ENCODE data around the gene LHX6. TPM values are rescaled to one million over a fixed set of nuclear protein-coding genes. Genes with fewer than 3 reads are reported as not detected.
A peak's percentile ranks its signal among the peaks of the same experiment; 100 is the strongest.

The LHX6 gene
- total and polyA plus RNA-seq, 2 of the 4 experiments (the other 2 are of a cell fraction): under 0.01 to 0.05 TPM

- ChIA-PET CTCF (interaction anchor here (0.6 kb wide), 1 partner anchor 652 kb away, joined by 3 read pairs; no protein-coding TSS in a partner anchor), POLR2A (ENCODE audit: unreplicated experiment) (no interaction called here)
- H3K4me1 ChIP-seq (ENCODE audit: control insufficient read depth, insufficient read depth, low read length): no peaks in the 10 kb centered on the region
- H2BK20ac ChIP-seq (ENCODE audit: low read depth, low read length): no peak overlapping the region
- H2AFZ ChIP-seq (replicated peaks; ENCODE audit: low read length, poor library complexity): no peak overlapping the region
- H3K27ac ChIP-seq (ENCODE audit: insufficient read depth, low read length): no peak overlapping the region
- no CpG with 5 or more reads among the region's 5 CpGs for WGBS, 2 experiments (ENCODE audit: extremely low coverage in 2 of 2, insufficient read length in 1 of 2)
- no peak overlapping the region for H3K18ac ChIP-seq (ENCODE audit: low read depth, low read length)
- ATAC-seq (ENCODE audit: low read depth) (no peak), DNase-seq (no peak)
- no peak overlapping the region for H2AK9ac ChIP-seq (replicated peaks; ENCODE audit: low read depth, low read length, poor library complexity)
- no TSS peak for BruUV-seq (replicated peaks)
- no peaks in the 10 kb centered on the region for H3K36me3 ChIP-seq (ENCODE audit: control insufficient read depth, insufficient read depth, low read length)
- H2AK5ac ChIP-seq (ENCODE audit: low read depth, low read length): no peak overlapping the region
- intact Hi-C loops (cut with micrococcal nuclease) (no loop called here), in situ Hi-C loops (cut with MboI; ENCODE audit: low sequenced_read_pairs) (no loop called here), dilution Hi-C loops (cut with HindIII; ENCODE audit: low sequenced_read_pairs, unreplicated experiment) (no loop called here)
- no peak overlapping the region for H2BK5ac ChIP-seq (ENCODE audit: low read depth, low read length, poor library complexity, severe bottlenecking)
- no peak overlapping the region for H3K4ac ChIP-seq (ENCODE audit: low read depth, low read length)
- H3K9ac ChIP-seq (ENCODE audit: low read depth, low read length): no peak overlapping the region
- no peak overlapping the region for H4K8ac ChIP-seq (ENCODE audit: low read depth in 2 of 2, low read length in 2 of 2)
- peaks cover 34% of the 10 kb centered on the region for H3K27me3 ChIP-seq (ENCODE audit: control insufficient read depth, insufficient read depth, low read length)
- H4K20me1 ChIP-seq (ENCODE audit: insufficient read depth, low read length): no peaks in the 10 kb centered on the region
- no peak overlapping the region for H3K4me2 ChIP-seq (ENCODE audit: low read depth, low read length)
- TF ChIP-seq USF2 (IDR thresholded peaks at IDR 0.05; ENCODE audit: low read depth, low read length) (no peak), CTCF (conservative IDR thresholded peaks at IDR 0.05; ENCODE audit: low read depth, low read length) (0 out of 2 replicates have a peak, but pooled peaks have one; percentile 4)
- no peak overlapping the region for H3K4me3 ChIP-seq (ENCODE audit: insufficient read depth, low read depth, low read length)
- H2BK15ac ChIP-seq (ENCODE audit: low read depth, low read length): no peak overlapping the region
- H3K9me1 ChIP-seq (ENCODE audit: insufficient read depth, low read length): peaks cover 3% of the 10 kb centered on the region; the same call in 1 of the 2 replicates
- H3K9me3 ChIP-seq (ENCODE audit: control insufficient read depth, insufficient read depth, low read length): no peaks in the 10 kb centered on the region
- no peak overlapping the region for H4K5ac ChIP-seq (ENCODE audit: low read depth, low read length)
- H3K23ac ChIP-seq (ENCODE audit: low read depth, low read length): no peak overlapping the region
- H3K79me1 ChIP-seq (ENCODE audit: low read depth in 1 of 2, low read length in 2 of 2): no peaks in the 10 kb centered on the region
- H2BK120ac ChIP-seq (ENCODE audit: low read depth, low read length): no peak overlapping the region
- H4K91ac ChIP-seq (ENCODE audit: insufficient read depth, low read depth, low read length): no peak overlapping the region
- H3K14ac ChIP-seq (replicated peaks; ENCODE audit: low read depth, low read length): no peak overlapping the region
- no peak overlapping the region for H3K56ac ChIP-seq (ENCODE audit: extremely low read depth, insufficient read depth, low read length)
Observed at GRCh38 chr9:122192261-122192875, 36.4 kb downstream of the LHX6 start.
